Suppressor macrophage (primary cell): ENCODE measurements around the gene CBFA2T2.

Experiments
- DNase-seq, 4 experiments: peaks; one replicate each; pipeline ENCODE4 v3.0.0-alpha.2; 2020 to 2022

Gene CBFA2T2

DNA sequence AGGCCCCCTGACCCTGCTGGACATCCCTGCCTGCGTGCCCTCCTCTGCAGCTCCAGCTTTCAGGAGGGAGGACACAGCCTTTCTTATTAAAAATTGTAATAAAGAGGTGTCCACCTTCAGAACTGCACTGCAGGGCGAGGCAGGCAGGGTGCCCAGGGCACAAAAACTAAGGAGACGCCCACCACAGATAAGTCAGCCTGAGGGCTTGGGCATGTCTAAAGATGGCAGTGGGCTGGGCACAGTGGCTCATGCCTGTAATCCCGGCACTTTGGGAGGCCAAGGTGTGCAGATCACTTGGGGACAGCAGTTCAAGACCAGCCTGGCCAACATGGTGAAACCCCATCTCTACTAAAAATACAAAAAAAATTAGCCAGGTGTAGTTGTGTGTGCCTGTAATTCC is 165.3 kb downstream of the CBFA2T2 start:
- no peak for DNase-seq

DNA sequence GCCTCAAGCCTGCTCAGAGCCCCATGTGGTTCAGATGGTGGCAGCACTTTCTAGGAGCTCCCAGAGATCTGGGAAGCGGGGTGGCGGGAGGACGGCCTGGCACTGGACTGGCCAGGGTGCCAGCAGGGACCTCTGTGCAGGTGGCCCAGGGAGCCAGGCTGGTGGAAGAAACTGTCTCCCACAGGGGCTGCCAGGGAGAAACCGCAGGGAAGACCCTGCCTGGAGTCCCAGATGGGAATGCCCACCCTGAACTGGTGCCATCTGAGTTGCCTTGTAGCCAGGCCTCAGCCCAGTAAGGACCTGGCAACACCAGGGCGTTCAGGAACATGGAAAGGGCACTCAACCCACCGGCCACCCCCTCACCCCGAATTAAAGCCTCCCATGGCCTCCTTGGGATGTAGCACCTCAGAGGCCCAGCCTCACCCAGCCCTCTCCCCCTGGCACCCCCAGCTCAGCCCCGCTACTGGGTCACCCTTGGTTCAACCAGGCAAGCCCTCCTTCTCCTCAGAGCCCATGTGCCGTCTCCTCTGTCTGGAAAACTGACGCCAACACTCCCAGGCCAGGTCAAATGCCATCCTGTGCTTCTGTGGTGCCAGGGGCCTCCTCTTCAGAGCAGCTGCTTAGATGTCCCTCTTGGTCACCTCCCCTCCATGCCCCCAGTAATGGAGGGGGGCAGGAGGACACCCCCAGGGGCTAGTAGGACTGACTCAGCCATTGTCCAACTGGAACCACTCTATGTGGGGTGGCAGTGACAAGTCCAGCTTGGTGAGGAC is 166.3 kb downstream of the CBFA2T2 start:
- DNase-seq = no peak

DNA sequence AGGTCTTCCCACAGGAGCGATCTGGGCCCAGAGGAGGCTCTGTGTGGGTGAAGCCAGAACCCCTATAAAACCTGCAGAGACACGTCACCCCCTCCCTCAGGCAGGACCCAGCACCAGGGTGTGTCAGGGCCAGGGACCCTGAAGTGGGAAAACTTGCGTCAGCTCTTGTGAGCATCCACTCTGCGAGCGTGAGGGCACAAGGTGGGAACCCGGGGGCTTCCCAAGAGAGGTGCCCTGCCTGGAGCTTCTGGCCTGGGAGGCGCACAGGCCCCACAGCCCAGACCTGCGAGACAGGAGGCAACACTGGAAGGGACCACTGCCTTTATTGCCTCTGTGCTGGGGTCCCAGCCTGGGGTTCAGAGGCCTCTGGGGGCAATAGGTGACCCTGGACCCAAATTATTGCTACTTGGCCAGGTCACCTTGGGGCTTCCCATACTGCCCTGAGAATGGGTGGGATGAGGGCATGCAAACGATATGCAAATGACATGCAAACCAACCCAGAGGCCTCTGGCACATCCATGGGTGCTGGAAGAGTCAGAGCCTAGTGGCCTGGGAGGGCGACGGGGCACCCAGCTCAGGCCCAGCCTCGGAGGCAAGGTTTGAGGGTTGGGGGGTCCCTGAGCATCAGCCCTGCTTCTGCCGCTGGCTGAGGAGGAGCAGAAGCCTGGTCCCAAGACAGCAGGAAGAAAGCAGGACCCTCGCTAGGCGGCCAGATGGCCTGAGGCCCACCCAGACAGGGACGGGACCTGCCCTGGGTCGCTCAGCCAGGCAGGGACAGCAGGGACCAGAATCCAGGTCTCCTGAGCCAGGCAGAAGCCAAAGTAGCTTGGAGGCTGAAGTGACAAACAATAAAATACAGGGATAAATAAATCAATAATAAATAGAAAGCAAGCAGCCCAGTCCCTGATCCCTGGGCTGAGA is 167.1 kb downstream of the CBFA2T2 start:
- no peak for DNase-seq

DNA sequence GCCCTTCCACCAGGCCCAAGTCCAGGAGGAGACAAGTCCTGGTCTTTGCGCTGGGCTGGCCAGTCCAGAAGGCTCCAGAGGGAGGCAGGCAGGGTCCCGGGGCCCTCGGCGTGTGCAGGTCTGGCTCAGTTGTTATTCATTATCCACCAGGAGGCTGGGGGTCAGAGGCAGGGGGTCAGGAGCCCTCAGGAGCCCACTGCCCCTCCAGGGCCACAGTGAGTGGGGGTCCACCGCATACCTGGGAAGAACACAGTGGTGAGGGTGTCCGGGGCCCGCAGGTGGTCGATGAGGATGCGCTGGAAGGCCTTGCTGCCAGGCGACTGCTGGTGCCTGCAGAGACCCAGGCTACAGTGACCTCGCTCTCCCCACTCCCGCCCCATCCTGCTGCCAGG is 167.8 kb downstream of the CBFA2T2 start:
- DNase-seq = no peak

DNA sequence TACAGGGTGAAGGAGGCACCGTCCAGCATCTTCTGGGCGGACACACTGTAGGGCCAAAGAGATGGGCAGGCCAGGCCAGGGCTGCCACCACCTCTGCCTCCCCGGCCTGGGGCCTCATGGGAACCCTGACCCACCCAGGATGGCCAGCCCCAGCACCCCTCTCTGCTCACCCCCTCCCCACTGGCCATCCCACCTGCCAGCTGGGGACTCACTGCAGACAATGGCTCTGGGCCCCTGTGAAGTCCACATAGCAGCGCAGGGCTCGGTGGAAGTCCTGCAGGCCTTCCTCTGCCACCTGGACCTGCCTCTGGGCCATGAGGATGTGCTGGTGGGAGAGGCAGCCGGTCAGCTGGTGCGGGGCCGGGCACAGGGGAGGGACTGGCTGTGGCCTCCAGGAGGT is 168.6 kb downstream of the CBFA2T2 start:
- DNase-seq = no peak

DNA sequence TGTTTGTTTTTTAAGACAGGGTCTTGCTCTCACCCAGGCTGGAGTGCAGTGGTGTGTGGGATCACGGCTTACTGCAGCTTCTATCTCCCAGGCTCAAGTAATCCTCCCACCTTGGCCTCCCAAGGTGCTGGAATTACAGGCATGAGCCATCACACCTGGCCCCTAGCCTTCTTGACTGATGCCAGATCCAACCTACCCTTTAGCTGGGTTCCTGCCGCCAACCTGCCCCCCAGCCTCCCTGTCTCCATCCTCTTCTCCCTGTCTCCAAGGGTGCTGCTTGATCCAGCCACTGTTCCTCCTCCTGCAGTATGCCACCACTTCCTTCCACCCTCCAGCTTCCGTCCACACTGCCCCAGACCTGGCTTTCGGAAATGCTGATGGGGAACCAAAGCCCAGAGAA is 169.0 kb downstream of the CBFA2T2 start:
- DNase-seq = no peak

DNA sequence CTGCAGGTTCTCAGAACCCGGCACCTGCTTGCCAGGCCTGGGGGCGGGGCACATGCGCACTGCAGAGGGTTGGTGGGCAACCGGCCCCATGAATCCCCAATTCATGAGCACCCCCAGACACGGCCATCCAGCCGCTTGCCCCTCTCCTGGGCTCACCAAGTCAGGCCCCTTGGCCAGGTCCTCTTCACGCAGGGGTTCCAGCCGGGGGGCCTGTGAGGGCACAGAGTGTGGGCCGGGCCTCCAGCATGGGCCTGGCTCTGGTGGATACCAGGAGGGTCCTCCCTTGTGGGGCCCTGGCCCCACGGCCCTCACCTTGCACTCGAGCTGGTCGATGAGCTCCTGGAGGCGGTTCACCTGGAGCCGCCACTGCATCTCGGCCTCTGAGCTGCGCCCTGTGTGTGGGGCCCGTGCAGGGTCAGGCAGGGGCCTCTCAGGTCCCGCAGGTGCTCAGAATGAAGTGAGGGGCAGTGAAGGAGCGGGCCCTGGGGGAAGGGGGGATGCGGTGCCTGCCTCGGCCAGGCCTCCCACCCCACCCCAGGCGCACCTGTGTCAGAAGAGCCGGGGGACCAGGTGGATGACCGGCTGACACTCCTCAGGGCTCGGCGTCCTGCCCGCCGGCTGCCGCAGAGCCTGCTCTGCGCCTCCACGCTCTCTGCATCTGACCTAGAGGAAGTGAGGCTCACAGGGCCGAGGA is 169.6 kb downstream of the CBFA2T2 start:
- no peak for DNase-seq

DNA sequence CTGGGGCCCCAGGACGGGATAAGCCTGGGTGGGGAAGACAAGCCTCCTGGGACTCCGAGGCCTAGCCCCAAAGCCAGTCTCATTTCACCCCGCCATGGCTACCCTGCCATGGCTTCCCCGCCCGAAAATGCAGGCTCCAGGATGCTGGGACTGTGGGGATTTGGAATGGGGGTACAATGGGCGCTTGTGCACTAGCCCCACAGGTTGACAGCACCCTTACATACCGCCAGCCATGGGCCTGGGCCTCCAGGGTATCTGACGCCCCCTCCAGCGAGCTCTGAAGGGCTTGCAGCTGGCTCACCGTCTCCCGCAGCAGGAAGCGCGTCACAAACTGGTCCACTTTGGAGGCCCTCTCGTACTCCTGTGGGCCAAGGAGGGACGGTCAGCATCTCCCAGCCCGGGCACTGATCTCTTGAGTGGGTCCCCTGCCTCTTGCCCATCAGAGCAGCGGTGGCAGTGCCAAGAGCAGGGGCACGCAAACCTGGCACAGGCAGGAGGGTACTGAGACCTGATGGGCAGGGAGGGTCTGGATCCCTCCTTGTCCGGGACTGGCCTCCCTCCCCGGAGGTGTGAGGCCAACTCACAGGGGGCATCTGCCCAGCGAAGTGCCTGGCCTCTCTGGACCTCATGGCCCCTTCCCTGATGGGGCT is 170.3 kb downstream of the CBFA2T2 start:
- DNase-seq = no peak

DNA sequence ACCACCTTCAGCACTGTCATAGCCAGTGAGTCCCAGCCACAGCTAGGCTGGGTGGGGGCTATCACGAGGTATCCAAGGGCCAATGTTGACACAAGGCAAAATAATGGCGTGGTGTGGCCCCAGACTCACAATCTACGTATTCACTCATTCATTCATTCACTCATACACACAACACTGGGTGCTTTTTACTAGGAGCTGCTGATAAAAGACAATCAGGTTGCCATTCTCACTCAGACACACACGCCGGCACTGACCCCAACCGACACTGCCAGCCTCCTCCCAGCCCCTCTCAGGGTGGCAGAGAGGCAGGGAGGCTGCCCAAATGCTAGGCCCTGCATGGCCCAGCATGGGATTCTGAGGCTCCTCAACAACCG is 170.8 kb downstream of the CBFA2T2 start:
- no peak for DNase-seq

DNA sequence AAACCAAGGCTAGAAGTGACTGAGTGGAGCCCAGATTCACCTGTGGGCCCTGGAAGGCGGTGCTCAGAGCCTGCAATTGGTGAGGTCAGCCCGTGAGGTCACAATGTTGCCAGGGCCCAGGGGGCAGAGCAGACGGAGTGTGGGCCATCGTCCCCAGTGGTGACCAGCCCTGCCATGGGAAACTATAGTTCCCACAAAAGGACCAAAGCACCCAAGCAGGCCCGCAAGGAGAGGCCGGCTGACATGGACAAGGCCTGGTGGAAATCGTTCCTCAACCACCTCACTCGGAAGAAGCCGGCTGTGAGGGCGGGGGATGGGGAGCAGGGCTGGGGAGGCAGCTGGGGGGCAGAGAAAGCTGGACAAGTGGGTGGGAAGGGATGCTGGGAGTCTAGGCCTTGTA is 172.3 kb downstream of the CBFA2T2 start, which contains the start of gene C20orf144:
TSS of gene C20orf144 (plus strand) at position 156 of the 400 bp plus-strand sequence. CDS start at position 175, 19 bp downstream.
- no peak for DNase-seq

DNA sequence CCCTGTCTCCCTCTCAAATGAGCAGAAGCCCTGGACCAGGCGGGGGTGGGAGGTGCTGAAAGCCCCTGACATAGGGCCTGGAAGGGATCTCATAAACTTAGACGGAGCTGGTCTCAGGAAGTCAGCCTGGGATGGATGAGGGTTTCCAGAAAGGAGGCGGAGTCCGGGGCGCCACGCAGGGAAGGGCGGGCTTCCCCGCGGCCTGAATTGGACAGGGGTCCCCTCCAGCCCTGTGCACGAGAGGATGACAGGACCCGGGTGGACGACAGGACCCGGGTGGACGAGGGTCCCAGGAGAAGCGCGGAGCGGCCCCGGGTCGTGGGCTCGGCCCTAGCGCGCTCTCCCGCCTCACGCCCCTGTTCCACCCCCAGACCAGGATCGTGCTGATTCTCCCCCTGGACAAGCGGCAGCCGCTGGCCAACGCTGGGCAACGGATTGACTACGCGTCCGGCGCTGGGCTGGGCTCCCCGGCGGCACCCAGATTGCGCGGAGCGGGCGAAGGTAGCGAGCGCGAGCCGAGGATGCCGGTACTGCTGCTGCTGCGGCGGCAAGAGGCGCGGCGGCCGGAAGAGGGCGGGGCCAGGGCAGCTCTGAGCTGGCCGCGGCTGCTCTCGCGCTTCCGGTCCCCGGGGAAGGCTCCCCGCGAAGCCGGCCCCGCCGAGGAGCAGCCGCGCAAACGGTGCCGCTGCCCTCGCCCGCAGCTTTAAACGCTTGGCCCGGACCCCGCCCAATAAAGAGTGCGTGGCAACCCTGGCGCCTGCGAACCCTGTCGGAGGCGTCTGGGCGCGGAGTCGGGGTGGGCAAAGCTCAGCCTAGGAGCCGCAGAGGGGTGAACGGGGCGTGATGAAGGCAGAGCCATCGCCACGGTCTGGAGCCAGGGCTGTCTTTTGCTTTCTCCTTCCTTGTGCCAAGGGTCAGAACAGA is 173.5 kb downstream of the CBFA2T2 start:
- peak; percentile 78 to 94 (median 88) for DNase-seq

DNA sequence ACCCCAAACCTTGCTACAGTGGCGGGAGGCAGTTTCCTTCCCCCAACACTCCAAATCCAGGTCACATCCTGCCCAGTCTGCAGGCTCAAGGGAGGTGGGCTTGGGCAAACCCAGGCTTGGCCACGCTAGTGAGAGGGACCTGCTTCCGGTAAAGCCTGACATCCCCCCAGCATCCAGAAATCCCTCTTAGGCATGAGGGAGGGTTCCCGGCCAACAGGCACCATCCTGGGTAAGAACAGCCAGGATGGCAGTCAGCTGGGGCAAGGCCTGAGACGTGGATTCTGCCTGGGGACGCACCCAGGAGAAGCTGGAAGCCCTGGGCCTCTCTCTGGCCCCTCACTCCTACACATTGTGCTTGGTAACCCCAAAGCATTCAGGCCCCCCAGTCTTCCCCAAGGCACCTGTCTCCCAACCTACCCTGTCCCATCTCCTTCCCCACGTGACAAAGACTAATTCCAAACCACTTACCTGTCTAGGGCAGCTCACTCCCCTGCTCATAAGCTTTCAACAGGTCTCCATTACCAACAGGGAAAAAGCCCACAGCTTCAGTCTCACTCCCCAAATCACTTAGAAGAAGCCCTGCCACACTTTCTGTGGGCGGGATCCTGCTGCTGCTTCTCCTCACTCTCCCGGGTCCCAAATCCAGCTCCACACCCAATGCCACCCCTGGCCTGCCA is 174.3 kb downstream of the CBFA2T2 start:
- DNase-seq = no peak

DNA sequence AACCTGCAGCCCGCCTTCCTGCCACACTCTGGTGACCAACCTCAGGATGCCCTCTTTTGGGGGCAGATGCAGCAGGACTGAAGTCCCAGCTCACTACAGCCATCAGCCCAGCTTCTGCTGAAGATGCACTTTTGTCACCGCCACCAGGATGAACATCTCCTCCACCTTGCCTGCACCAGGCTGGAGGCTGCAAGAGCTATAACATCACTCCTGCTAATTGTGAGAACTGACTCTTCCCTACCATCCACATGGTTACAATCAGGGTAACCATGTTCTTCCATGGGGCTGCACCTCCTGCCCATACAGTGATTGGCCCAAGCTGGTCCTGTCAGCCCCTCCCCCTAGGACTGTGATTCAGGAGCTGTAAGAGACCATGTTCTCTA is 174.9 kb downstream of the CBFA2T2 start:
- no peak for DNase-seq

DNA sequence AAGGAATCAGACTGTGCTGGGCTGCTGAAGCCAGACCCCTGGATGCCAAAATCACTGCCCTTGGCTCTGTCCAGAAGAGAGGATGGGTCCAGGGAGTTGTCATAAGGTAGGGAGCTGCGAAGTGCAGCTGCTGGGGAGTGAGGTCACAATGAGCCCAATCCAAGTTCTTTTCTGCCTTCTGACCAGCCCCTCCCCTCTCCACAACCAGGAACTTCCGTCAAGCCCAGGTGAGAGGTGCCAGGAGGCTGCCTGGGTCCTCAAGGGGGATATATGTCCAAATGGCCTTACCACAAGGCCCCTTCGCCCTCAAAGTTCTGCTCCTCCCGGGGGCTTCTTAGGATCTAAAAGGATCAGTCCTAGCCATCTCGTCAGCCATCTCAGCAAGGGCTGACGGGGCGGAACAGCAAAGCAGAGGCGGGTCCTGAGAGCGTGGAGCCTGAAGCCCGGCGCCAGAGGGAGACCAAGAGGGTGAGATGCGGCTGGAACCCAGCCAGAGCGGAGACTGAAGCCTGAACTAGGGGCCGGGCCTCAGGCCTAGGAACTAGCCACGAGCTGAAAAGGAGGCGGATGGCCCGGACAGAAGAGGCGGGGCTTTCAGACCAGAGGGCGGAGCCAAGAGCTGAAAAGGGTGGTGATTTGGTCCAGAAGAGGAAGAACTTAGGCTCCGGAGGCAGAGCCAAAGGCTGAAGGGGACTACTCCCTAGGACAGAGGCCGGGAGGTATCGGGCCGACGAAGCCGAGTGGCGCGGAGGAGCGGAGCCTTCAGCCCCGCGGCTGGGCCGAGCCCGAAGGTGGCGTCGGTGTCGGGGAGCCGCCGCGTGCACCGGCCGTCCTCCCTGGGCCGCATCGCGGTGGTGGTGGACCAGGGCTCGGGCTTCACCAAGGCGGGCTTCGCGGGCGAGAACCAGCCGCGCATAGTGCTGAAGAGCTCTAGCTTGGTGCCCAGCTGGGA is 176.7 kb downstream of the CBFA2T2 start, which contains the start of gene ACTL10:
TSS of gene ACTL10 (plus strand) at position 651 of the 952 bp plus-strand sequence. CDS start 555 bp downstream, outside the sequence.
- DNase-seq = peak; percentile 99

DNA sequence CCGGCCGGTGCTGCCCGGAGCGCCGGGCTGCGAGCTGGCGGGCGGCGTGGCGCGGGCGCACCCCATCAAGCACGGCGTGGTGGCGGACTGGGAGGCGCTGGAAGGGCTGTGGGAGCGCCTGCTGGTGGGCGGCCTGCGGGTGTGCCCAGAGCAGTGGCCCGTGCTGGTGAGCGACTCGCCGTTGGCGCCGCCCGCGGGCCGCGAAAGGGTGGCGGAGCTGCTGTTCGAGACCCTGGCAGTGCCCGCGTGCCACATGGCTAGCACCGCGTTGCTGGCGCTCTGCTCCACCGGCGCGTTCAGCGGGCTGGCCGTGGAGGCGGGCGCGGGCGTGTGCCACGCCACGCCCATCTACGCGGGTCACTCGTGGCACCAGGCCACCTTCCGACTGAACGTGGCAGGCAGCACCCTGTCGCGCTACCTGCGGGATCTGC is 177.4 kb downstream of the CBFA2T2 start:
- DNase-seq = peak in 1 of 4 experiments; percentile 64

DNA sequence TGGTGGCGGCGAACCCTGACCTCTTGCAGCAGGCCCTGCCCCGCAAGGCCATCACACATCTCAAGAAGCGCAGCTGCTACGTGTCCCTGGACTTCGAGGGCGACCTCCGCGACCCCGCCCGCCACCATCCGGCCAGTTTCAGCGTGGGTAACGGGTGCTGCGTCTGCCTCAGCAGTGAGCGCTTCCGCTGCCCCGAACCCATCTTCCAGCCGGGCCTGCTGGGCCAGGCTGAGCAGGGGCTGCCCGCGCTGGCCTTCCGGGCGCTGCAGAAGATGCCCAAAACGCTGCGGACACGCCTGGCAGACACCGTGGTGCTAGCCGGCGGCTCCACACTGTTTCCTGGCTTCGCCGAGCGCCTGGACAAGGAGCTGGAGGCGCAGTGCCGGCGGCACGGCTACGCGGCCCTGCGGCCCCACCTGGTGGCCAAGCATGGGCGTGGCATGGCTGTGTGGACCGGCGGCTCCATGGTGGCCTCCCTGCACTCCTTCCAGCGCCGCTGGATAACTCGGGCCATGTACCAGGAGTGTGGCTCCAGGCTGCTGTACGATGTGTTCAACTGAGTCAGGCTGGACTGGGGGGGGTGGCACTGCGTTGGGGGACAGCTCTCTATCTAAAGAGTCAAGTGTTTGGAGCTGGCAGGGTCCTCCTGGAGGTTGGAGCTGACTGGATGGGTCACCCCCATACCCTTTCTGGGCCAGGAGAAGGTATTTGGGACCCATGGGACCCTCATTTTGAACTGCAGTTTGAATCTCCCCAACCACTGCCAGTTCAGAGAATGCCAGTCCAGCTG is 178.0 kb downstream of the CBFA2T2 start:
- DNase-seq = peak; percentile 78 to 91 (median 83)

DNA sequence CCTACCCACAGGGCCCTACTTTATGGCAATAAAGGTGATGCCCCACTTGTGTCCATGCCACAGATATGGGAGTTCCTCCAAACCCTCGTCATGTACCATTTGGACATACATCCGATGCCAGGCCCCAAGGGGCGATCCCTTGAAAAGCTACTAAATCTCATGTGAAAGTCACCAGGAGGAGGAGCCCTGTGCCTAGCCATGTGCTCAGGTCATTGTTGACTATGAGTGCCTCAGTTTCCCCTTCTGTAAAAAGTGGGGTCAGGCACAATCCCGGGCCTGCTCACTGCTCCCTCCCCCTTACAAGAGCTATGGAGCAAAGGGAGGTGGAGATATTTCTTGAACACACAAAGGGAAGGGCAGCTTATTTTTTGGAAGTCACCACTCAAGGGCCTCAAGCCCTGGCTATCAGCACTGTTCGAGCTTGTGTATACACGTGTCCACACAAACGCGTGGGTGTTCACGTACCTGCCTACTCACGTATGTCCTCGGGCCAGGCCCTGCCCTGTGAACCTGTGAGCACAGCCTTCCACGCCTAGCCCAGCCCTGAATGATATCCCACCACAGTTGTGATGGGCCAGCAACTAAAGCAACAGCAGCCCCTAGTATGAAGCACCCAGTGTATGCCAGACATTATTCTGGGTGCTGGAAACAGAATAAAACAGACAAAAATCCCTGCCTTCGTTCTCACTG is 178.7 kb downstream of the CBFA2T2 start:
- DNase-seq = no peak

DNA sequence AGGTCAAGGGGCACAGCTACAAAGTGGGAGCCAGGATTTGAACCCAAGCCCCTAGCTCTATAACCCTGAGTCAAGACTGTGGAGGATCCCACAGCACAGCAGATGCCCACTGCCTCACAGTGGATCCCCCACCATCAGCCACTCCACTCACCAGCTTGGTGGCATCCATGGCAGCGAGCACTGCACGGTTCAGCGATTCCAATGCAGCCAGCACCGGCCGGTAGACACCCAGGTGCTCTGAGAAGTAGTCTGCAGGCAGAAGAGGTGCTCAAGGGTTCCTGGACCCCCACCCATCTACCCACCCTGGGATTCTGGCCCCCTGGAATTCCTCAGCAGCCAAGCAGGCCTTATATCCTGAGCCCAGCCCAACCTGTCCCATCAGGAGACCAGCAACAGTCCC is 179.3 kb downstream of the CBFA2T2 start:
- no peak for DNase-seq
